Right cardiac atrium (tissue), 5 donors: Measurements from ENCODE around the gene GADD45B. TPM values are rescaled to one million over a fixed set of nuclear protein-coding genes. Genes with fewer than 3 reads are reported as not detected.

Experiments used
- ATAC-seq, 2 donors: fragments of 200-7000 bp; cut with Tn5 transposase; one replicate each; pipeline versions ENCODE4 v1.8.0 to v1.9.1; 2020; ENCODE audit warnings: moderate library complexity in 2 of 2, mild to moderate bottlenecking in 1 of 2
- DNase-seq, 3 donors: peaks; one replicate each; pipeline ENCODE4 v3.0.0-alpha.2; 2020
- H3K27ac ChIP-seq: one replicate; pipeline ENCODE4 v1.5.1; 2013; ENCODE audit warnings: mild to moderate bottlenecking, low read length, control low read depth, moderate library complexity
- H3K27me3 ChIP-seq: one replicate; pipeline ENCODE4 v1.6.1; 2013; ENCODE audit not compliant: control insufficient read depth, insufficient read depth
- H3K4me1 ChIP-seq: one replicate; pipeline ENCODE4 v1.6.1; 2013; ENCODE audit warnings: low read length; ENCODE audit not compliant: control insufficient read depth, insufficient read depth
- H3K4me3 ChIP-seq: one replicate; pipeline ENCODE4 v1.5.1; 2013; ENCODE audit warnings: low read length, control low read depth
- H3K9me3 ChIP-seq: one replicate; pipeline ENCODE4 v1.6.1; 2013; ENCODE audit warnings: low read length; ENCODE audit not compliant: control insufficient read depth
- WGBS: extraction: QIAGEN DNeasy Blood & Tissue Kit; methylation state at CpG from one replicate; pipeline ENCODE4 v1.1.7; 2013; 5-methylcytosine and 5-hydroxymethylcytosine counted together
- intact Hi-C, 4 donors: fragments of 100-400 bp; cut with DNase I; formaldehyde crosslinking; loops; one replicate each; pipeline versions ENCODE4 v1.11.0 to v1.14.0; 2022 to 2023
- polyA plus RNA-seq: library from polyadenylated mRNA; stranded (reverse); fragments of 200-250 nt; gene quantifications from one replicate; pipeline ENCODE4 v1.2.3, GENCODE V29; 2013
- total RNA-seq, 4 donors: library from RNA; stranded (reverse); fragmentation: NEBNext Ultra II Directional; extraction: Animal tissue kit (Norgen Biotek cat#: 25700); gene quantifications; one replicate each; pipeline ENCODE4 v1.2.1, GENCODE V29; 2021
- donor health status: healthy with polysubstance abuse.
- donor health status: DM: no; HTN: yes; CAD: no.
- donor health status: DM: no; HTN: no; CAD: no.
- donor health status: DM: no; HTN: yes; CAD: no; lungs with severe emphysema.
- donor health status: DM: yes; HTN: yes; CAD: no.

The GADD45B gene
- total and polyA plus RNA-seq, 5 donors = 52.4 to 205 (median 104) TPM

GRCh38 chr19:2444251-2445002 lies 31.5 kb upstream of the GADD45B start:
- intact Hi-C loops = no loop called here
- H3K27ac ChIP-seq = no peak overlapping the region
- H3K4me1 ChIP-seq = no peaks in the 10 kb centered on the region
- 93% methylated on average over 34 of the region's 34 CpGs for WGBS
- H3K9me3 ChIP-seq = no peaks in the 10 kb centered on the region
- DNase-seq (peak in 2 of 3 donors; percentile 48 to 54), ATAC-seq (no peak)
- no peak overlapping the region for H3K4me3 ChIP-seq
- H3K27me3 ChIP-seq = no peaks in the 10 kb centered on the region

- DNase-seq (peak in 1 of 3 donors; percentile 47), ATAC-seq (no peak)
- no peak overlapping the region for H3K4me3 ChIP-seq
- WGBS = 62% methylated on average over 19 of the region's 19 CpGs
- H3K9me3 ChIP-seq = no peaks in the 10 kb centered on the region
- no peaks in the 10 kb centered on the region for H3K27me3 ChIP-seq
- no peaks in the 10 kb centered on the region for H3K4me1 ChIP-seq
- intact Hi-C loops = no loop called here
- no peak overlapping the region for H3K27ac ChIP-seq
Measured at GRCh38 chr19:2446381-2446780, 29.5 kb upstream of the GADD45B start.

GRCh38 chr19:2449019-2449418 lies 26.9 kb upstream of the GADD45B start:
- no peaks in the 10 kb centered on the region for H3K27me3 ChIP-seq
- H3K27ac ChIP-seq = no peak overlapping the region
- no peaks in the 10 kb centered on the region for H3K9me3 ChIP-seq
- ATAC-seq (no peak), DNase-seq (no peak)
- intact Hi-C loops = no loop called here
- 97% methylated on average over 11 of the region's 11 CpGs for WGBS
- no peak overlapping the region for H3K4me3 ChIP-seq
- H3K4me1 ChIP-seq = no peaks in the 10 kb centered on the region

- no peaks in the 10 kb centered on the region for H3K4me1 ChIP-seq
- no peaks in the 10 kb centered on the region for H3K27me3 ChIP-seq
- intact Hi-C loops = no loop called here
- 91% methylated on average over 7 of the region's 7 CpGs for WGBS
- DNase-seq (no peak), ATAC-seq (no peak)
- H3K27ac ChIP-seq = no peak overlapping the region
- H3K4me3 ChIP-seq = no peak overlapping the region
- H3K9me3 ChIP-seq = no peaks in the 10 kb centered on the region
Measured at GRCh38 chr19:2451138-2451537, 24.8 kb upstream of the GADD45B start.

GRCh38 chr19:2451741-2452140 lies 24.2 kb upstream of the GADD45B start:
- WGBS = 94% methylated on average over 18 of the region's 18 CpGs
- intact Hi-C loops = no loop called here
- H3K27me3 ChIP-seq = no peaks in the 10 kb centered on the region
- ATAC-seq = no peak
- H3K9me3 ChIP-seq = no peaks in the 10 kb centered on the region
- no peak overlapping the region for H3K4me3 ChIP-seq
- no peaks in the 10 kb centered on the region for H3K4me1 ChIP-seq
- no peak overlapping the region for H3K27ac ChIP-seq
- peak in 2 of 3 donors; percentile 30 to 44 for DNase-seq

GRCh38 chr19:2453431-2454025 lies 22.4 kb upstream of the GADD45B start:
- 91% methylated on average over 19 of the region's 19 CpGs for WGBS
- H3K9me3 ChIP-seq = no peaks in the 10 kb centered on the region
- no peaks in the 10 kb centered on the region for H3K4me1 ChIP-seq
- H3K27ac ChIP-seq = no peak overlapping the region
- ATAC-seq = no peak
- H3K4me3 ChIP-seq = no peak overlapping the region
- DNase-seq = peak in 2 of 3 donors; percentile 40 to 48
- intact Hi-C loops = no loop called here
- H3K27me3 ChIP-seq = no peaks in the 10 kb centered on the region

- Histone ChIP-seq H3K9me3 (no peaks in the 10 kb centered on the region), H3K27me3 (no peaks in the 10 kb centered on the region), H3K4me3 (no peak overlapping the region), H3K4me1 (no peaks in the 10 kb centered on the region), H3K27ac (no peak overlapping the region)
- WGBS = 91% methylated on average over 19 of the region's 19 CpGs
- peak in 1 of 3 donors; percentile 31 for DNase-seq
- intact Hi-C loops = no loop called here
- ATAC-seq = no peak
Measured at GRCh38 chr19:2454199-2454961, 21.5 kb upstream of the GADD45B start.

GRCh38 chr19:2454962-2455850 lies 20.7 kb upstream of the GADD45B start:
- Histone ChIP-seq H3K27me3 (no peaks in the 10 kb centered on the region), H3K9me3 (no peaks in the 10 kb centered on the region), H3K27ac (no peak overlapping the region), H3K4me3 (peak overlapping the region; percentile 86), H3K4me1 (no peaks in the 10 kb centered on the region)
- intact Hi-C loops = no loop called here
- 72% methylated on average over 14 of the region's 14 CpGs for WGBS
- ATAC-seq = peak; percentile 2 to 19
- no peak for DNase-seq

- Histone ChIP-seq H3K27ac (no peak overlapping the region), H3K27me3 (no peaks in the 10 kb centered on the region), H3K4me3 (peak overlapping the region; percentile 86), H3K4me1 (no peaks in the 10 kb centered on the region), H3K9me3 (no peaks in the 10 kb centered on the region)
- 2% methylated on average over 62 of the region's 62 CpGs for WGBS
- peak; percentile 11 to 20 for ATAC-seq
- intact Hi-C loops = no loop called here
- DNase-seq = peak; percentile 53 to 80 (median 79)
Measured at GRCh38 chr19:2455851-2456570, 19.9 kb upstream of the GADD45B start.

- H3K4me3 ChIP-seq = peak overlapping the region; percentile 86
- H3K4me1 ChIP-seq = no peaks in the 10 kb centered on the region
- H3K27me3 ChIP-seq = no peaks in the 10 kb centered on the region
- DNase-seq (no peak), ATAC-seq (no peak)
- 87% methylated on average over 8 of the region's 8 CpGs for whole genome bisulfite sequencing
- peak overlapping the region; percentile 78 for H3K27ac ChIP-seq
- H3K9me3 ChIP-seq = no peaks in the 10 kb centered on the region
- intact Hi-C loops = no loop called here
Measured at GRCh38 chr19:2457394-2458037, 18.4 kb upstream of the GADD45B start.
